Activated T-cell treated with anti-CD3 and anti-CD28 coated beads for 4 hours (primary cell): Measurements from ENCODE around the gene HLF.

Experiments
- DNase-seq: peaks from one replicate; pipeline ENCODE4 v3.0.0-alpha.2; 2020

The HLF gene

GRCh38 chr17:55292094-55292493, 27.3 kb downstream of the HLF start:
- no peak for DNase-seq

GRCh38 chr17:55294042-55294751, 29.4 kb downstream of the HLF start:
- DNase-seq: no peak

- peak; percentile 55 for DNase-seq
Measured at GRCh38 chr17:55295411-55296170, 30.8 kb downstream of the HLF start.

GRCh38 chr17:55296171-55296695, 31.5 kb downstream of the HLF start:
- no peak for DNase-seq

- no peak for DNase-seq
Measured at GRCh38 chr17:55296699-55297098, 31.9 kb downstream of the HLF start.

- DNase-seq: no peak
Measured at GRCh38 chr17:55298111-55298730, 33.5 kb downstream of the HLF start.

GRCh38 chr17:55299162-55299838, 34.5 kb downstream of the HLF start:
- DNase-seq: no peak

GRCh38 chr17:55299890-55300289, 35.1 kb downstream of the HLF start:
- DNase-seq: no peak

GRCh38 chr17:55300479-55301290, 35.9 kb downstream of the HLF start:
- DNase-seq: no peak

GRCh38 chr17:55301521-55302406, 37.0 kb downstream of the HLF start:
- DNase-seq: no peak

- DNase-seq: no peak
Measured at GRCh38 chr17:55302407-55302787, 37.6 kb downstream of the HLF start.

- DNase-seq: no peak
Measured at GRCh38 chr17:55303008-55303493, 38.3 kb downstream of the HLF start.

GRCh38 chr17:55303701-55304145, 39.0 kb downstream of the HLF start:
- DNase-seq: no peak

- DNase-seq: no peak
Measured at GRCh38 chr17:55304171-55304859, 39.6 kb downstream of the HLF start.

GRCh38 chr17:55305321-55306087, 40.7 kb downstream of the HLF start:
- no peak for DNase-seq

- no peak for DNase-seq
Measured at GRCh38 chr17:55307879-55308278, 43.1 kb downstream of the HLF start.

GRCh38 chr17:55308613-55309391, 44.0 kb downstream of the HLF start:
- no peak for DNase-seq

- no peak for DNase-seq
Measured at GRCh38 chr17:55311767-55312375, 47.1 kb downstream of the HLF start.
